Fibroblast of skin of right biceps (primary cell): ENCODE measurements around the gene GSG1L.

Source experiments
- DNase-seq: peaks from one replicate; pipeline ENCODE4 v3.0.0-alpha.2; 2013

GSG1L gene

DNA sequence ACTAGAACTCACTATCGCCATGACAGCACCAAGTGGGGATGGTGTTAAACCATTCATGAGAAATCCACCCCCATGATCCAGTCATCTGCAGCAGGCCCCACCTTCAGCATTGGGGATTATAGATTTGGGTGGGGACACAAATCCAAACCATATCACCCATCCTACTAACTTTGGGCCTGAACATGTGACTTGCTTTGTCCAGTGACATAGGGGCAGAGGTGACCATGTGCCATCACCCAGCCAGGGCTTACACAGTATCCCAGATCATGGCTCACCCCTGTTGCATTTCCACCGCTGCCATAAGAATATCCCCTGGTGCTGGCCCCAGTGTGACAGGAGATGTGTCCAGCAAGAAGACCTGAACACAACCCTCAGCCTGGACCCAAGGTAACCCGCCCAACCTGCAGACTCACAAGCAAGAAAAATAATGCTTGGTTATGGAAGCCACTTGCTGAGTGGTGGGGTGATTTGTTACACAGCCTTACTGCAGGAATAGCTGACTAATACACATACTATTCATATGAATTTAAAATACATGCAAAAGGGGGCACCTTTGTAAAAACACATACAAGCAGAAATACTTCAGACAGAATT, 130.9 kb downstream of the GSG1L start:
- DNase-seq = no peak

DNA sequence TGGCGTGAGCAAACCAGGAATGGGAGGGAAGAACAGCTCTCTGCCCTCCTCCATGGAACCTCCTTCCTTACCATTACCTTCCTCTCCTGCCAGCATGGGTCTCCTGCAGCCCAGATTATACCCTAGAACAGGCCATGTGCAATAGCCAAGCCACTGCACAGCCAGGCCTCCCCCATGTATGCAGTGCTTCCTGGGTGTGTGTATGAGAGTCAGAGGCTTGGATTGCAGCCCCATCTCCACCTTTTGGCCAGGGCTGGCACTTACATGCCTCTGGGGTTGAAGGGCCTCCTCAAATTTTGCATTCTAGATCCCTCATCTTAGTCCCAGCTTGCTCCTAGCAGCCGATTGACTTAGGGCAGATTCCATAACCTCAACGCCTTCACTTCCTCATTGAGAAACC, 133.7 kb downstream of the GSG1L start:
- no peak for DNase-seq

- DNase-seq = no peak
These were observed 135.0 kb downstream of the GSG1L start for GRCh38 chr16:27928542-27928941.

GRCh38 chr16:27927266-27927901, 136.1 kb downstream of the GSG1L start:
- DNase-seq = no peak

GRCh38 chr16:27925612-27926011, 137.9 kb downstream of the GSG1L start:
- no peak for DNase-seq

DNA sequence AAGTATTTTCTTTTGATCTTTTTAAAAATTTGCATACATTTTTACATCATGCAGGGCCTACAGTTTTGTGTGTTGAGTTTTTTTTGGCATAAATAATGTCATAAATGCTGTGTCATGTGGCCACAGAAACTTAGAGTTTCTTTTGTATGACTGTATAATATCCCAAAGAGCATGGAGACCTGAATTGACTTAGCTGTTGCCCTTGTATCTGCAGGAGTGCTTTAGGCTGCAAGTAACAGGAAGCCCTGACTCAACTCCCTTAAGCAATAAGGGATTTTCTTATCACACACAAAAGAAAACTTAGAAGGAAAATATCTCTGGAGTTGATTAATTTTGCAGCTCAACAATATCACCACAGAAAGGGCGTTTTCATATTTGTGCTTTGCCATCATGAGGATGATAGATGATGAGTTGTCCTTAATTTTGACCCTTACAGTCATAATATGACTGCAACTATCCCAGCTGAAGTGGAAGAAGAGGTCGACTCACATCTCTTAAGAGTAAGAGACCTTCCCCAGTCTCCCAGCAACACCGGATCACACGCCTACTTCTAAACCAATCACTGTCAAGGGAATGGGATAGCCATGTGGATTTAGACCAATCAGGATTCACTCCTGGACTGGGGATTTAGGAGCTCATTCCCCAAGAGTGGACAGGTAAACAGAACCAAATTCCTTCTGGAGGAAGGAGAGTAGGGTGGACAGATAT, 138.9 kb downstream of the GSG1L start:
- DNase-seq = no peak

- DNase-seq = no peak
These were observed 139.8 kb downstream of the GSG1L start for GRCh38 chr16:27923751-27924150.

DNA sequence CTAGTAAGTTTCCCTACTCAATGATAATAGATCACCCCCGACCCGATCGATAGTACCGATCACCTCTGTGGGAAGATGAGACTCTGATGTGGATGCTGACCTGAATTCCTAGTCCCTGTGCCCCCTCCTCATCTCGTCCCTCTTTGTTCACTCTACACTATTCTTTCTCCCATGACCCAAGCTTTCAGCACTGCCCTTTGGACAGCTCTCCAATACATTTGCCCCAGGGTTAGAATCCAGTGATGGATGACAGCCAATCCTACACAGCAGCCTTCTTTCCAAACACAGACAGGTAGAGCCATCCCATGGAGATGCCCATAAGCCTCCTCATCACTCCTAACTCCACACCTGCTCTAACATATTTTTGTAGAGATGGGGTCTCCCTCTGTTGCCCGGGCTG, 141.1 kb downstream of the GSG1L start:
- no peak for DNase-seq

DNA sequence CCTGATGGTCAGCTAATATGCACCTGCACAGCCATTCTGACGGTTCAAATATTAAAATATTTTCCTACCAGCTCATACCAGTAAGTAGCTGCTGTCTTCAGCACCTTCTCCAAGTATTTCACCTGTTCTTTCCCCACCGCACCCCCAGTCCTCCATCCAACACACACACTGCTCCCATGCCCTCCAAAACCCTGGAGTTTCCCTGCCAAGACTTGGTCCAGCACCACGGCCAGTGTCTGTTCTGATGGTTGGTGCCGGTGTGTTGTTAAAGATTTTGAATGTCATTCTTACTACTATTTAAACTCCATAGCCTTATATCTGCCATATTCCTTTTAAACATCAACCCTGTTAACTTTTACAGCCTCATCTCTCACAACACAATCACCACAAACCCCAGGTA, 142.4 kb downstream of the GSG1L start:
- DNase-seq = no peak

DNA sequence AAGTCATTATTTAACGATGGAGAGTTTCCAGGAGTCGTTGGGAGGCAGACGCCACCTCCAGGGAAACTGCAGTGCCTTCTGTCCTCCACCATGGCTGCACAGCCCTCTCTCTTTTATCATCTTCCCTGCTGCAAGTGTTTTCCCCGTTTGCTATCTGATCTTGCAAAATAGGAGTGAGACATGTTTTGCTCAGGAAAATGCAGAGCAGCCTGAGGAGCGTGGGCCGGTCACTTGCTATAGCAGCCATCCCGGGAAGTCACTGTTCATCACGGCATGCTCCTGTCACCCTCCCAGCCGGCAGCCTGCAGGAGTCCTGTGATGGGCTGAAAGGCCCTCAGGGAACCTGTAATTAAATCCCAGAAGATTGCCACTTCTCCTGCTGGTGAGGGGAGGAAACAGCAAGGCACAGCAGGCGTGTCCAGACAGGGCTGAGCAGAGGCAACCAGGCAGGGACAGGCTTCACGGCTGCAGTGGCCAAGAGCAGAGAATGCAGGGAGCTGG, 143.1 kb downstream of the GSG1L start:
- no peak for DNase-seq

DNA sequence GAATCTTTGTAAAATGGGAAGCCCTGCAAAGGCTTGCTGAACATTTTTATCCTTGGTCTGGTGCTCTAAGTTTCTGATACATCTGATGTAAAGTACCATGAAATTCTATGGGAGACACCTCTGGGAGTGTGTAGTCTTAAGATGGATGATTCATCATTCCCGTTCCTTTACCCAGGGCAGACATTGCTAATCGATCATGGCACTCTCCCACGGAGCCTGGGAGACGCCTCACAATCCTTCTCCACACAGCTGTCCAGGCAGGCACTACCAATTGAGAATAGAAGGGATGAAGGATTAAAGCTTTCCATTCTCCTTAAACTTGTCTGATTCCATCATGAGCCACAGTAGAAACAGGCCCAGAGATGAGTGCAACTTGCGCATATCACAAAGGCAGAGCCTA, 144.8 kb downstream of the GSG1L start:
- peak; percentile 9 for DNase-seq

DNA sequence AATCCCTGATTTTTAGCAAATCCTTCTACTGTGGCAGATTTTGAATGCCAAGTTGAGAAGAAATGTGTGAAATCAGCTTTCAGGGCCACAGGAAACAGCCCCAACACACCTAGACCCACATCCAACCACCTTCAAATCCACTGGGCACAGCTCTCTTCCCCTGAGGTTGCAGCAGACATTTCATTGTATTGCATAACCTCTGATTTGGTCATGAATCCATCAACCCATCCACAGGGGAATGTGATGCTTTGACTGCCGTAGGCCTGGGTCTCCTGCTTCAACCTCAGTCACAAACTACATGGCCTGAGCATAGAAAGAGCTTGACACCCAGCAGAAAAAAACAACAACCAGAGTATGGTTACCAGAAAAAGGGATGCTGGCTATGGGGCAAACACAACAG, 145.6 kb downstream of the GSG1L start:
- no peak for DNase-seq

DNA sequence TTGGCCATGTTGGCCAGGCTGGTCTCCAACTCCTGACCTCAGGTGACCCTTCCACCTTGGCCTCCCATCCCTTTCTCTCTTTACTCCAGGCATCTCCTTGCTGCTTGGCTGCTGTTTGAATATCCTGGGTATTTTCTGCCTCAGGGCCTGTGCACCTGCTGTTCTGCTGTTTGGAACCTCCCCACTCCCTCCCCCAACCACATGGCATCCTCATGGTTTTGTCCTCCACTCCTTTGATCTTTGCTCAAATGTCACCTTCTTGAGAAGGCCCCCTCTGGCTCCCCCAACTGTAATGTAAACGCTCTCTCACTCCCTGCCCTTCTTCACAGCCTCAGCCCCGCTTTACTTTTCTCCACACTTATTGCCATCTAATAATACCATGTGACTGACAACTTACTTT, 152.0 kb downstream of the GSG1L start:
- DNase-seq = no peak

GRCh38 chr16:27907457-27907972, 156.0 kb downstream of the GSG1L start:
- no peak for DNase-seq

GRCh38 chr16:27906883-27907282, 156.6 kb downstream of the GSG1L start:
- no peak for DNase-seq

GRCh38 chr16:27903046-27903655, 160.4 kb downstream of the GSG1L start:
- no peak for DNase-seq

GRCh38 chr16:27902551-27902950, 161.0 kb downstream of the GSG1L start:
- DNase-seq = no peak

DNA sequence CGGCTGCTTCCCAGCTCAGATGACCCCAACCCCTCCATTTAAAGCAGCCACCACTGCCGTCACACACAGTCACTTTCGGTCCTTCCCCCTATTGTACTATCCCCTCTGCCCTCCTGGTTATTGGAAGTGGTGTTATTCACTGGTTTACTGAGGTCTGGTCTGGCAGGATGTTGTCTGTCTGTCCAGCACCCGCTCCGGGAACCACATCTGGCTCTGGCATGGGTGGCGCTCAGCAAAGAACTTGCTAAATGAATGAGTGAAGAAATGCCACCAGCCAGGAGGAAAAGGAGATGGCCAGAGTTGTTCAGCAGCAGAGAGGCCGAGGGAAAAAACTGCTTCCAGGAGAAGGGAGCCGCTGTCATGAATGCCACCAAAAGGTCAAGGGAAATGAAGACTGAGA, 161.6 kb downstream of the GSG1L start:
- no peak for DNase-seq

GRCh38 chr16:27899736-27900135, 163.8 kb downstream of the GSG1L start:
- DNase-seq = no peak

DNA sequence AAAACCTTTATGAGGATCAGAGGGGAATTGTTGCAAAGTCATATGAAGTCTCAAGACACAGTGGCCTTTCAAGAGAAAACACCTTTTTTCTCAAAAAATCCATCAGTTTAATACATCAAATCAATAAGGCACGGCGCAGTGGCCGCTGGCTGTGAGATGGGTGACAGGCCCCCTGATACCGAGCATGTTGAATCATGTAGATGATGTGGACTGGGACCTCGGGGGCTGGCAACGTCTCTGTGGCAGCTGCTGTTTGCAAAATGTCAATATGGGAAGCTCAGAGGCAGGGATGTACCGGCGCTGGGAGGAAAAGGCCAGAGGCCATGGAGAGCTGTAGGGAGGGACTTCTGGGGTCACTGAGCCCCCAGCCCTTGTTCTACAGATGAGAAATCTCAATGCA, 169.1 kb downstream of the GSG1L start:
- DNase-seq = no peak

- no peak for DNase-seq
These were observed 170.6 kb downstream of the GSG1L start for GRCh38 chr16:27892879-27893278.

DNA sequence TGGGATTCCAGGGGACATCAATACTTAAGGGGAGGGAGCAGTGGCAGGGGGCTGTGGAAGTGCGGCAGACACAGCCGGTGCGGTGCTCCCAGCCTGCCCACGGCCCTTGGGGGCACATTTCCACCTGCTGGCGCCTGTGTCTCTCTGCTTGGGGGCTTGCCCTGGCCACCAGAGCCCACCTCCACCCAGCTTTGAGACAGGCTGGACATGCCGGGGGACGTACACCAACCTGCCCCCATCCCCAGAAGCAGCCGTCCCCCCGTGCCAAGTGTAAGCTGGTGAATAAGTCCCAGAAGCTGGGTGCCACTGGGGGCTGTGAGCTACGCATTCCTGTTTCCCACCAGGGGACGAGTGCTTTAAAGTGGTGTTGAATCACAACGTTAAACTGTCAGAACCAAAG, 172.6 kb downstream of the GSG1L start:
- no peak for DNase-seq

DNA sequence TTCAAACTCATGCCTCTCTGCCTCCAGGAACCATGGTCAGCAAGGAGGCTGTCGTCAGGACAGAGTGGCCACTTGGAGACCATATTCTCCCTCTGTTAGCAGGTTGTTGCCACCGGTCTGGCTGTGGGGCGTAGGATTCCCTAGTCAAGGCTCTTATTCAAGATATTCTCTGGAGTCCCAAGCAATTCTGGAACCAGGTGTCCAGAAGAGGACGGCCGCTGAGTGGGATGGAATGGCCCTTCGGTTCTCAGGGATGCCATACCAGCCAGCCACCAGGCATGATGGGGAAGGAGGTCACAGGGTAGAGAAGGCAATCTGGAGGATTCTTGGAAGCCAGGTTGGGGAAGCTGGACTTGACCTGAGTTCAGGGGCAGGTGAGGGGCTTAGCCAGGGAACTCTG, 173.5 kb downstream of the GSG1L start:
- no peak for DNase-seq

- DNase-seq = no peak
These were observed 179.9 kb downstream of the GSG1L start for GRCh38 chr16:27883576-27883975.
